COR-L47 (cell line): ENCODE results near the gene GPC6.

Source experiments
- DNase-seq: peaks from one replicate; lab custom pipeline; 2025; lab: John Stamatoyannopoulos, UW

Gene GPC6

GRCh38 chr13:93603043-93603442 is 376.4 kb downstream of the GPC6 start:
- no peak for DNase-seq

DNA sequence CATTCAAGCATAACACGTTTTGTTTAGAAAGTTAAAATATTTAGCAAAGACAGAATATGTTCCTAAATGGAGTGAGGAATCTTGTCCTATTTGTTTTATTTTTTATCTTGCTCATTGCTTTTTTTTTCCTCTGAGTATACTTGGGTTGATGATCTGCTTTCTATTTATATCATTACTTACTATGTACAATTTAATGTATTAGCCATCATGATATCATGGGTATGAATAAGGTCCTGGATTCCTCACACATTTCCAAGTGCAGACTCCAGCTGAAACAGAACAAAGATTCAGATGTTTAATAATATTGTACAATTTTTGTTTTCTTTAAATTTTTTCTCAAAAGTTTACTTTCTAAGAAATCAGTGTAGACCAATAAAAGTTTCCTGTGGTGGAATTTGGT is 388.2 kb downstream of the GPC6 start:
- no peak for DNase-seq

DNA sequence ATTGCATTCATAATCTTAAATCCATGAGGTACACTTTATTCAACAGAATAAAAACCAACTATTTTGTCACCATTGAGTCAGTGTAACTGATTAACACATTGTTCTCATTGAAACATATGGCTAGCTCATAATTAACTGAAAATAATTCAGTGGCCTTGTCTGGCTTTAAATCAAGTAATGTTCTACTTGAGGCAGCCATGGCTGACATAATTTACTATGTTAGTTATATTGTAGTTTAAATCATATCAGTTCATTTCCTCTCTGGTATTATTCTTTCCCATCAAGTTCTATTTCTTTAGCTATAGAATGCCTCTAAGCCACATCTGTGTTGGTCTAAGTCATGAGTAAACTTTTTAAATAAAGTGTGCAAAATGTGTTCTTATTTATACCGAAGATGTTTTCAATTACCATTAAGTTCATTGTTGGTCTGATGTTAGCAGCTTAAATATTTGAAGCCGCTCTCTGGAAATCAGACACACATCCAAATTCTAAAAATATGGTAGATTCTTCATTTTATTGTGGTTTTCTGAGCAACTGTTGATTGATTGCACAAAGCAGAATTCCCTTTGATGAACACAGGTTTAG is 393.7 kb downstream of the GPC6 start:
- no peak for DNase-seq

DNA sequence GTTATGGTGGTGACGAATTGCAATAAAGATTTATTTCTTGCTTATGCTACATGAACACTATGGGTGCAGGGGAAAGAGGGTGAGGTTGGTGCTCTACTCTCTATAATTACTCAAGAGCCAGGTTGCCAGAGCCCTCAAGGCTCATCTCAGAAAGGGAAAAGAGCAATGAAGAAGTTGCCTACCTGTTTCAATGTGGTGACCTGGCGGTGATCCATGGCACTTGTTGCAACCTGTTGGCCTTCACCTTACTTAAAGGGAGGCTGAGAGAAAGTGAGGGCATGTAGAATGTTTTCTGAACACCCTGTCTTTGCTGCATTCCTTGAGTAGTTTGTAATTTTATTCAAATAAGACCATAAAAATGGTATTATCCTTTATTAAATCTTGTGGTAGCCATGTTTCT is 394.4 kb downstream of the GPC6 start:
- no peak for DNase-seq

GRCh38 chr13:93621966-93622365 is 395.4 kb downstream of the GPC6 start:
- no peak for DNase-seq

DNA sequence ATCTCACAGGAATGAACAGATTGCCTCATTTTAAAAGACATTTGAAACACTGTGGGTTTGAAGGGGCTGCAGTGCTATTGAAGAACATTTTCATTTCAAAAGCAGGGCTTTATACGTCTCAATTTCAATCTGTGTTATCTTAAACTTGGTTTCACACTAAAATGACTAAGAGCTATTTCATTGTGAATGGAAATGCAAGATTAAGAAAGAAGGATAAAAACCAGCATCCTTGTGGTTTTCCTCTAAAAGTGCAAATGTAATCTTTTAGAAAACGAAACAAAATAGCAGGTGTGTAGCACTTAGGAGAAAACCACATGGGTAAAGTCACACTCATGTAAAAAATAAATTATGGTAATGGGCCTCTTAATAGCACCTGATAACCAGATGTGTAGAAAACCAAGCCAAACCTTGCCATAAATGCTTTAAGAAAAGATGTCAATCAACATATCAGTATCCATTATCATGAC is 397.7 kb downstream of the GPC6 start:
- DNase-seq = no peak

DNA sequence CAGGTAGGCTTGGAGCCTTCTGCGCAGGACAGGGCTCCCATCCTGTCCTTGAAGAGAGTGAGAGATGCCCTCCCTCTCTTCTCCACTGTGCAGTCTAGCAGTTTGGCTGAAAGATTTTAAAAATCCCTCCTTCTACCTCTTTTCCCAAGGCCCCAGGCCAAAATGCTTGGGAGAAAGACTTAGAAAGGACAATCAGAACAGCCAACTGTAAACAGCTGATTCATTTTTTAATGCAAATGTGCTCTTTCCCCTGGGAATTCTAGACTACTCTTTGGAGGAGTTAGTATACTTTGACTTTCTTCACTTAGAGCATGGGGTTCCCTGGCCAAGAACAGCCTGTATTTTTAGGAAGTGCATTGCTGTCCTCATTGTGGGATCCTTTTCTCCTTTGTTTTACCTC is 398.9 kb downstream of the GPC6 start:
- no peak for DNase-seq

GRCh38 chr13:93628136-93628797 is 401.7 kb downstream of the GPC6 start:
- no peak for DNase-seq

DNA sequence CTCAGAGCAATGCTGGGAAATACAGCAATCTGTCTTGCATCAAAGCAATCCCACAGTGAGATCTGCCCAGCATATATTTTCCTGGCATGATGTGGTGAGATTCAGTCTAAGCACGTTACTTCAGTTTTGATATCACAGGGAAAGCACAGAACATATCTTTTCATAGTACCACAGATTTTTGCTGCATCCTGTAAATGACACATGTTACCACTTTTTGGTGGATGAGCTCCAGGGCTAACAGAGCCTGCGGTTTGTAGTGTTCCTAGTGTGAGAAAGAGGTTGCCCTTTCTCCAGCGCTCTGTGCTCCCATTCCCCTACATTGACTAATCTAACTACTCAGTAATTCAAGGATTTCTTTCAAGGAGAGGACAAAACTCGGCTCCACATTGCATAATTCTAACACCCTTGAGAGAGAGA is 409.0 kb downstream of the GPC6 start:
- DNase-seq = no peak

- DNase-seq = no peak
Measured at GRCh38 chr13:93637852-93638251, 411.2 kb downstream of the GPC6 start.

- DNase-seq = no peak
Measured at GRCh38 chr13:93640452-93640851, 413.8 kb downstream of the GPC6 start.

- no peak for DNase-seq
Measured at GRCh38 chr13:93646245-93646644, 419.6 kb downstream of the GPC6 start.

DNA sequence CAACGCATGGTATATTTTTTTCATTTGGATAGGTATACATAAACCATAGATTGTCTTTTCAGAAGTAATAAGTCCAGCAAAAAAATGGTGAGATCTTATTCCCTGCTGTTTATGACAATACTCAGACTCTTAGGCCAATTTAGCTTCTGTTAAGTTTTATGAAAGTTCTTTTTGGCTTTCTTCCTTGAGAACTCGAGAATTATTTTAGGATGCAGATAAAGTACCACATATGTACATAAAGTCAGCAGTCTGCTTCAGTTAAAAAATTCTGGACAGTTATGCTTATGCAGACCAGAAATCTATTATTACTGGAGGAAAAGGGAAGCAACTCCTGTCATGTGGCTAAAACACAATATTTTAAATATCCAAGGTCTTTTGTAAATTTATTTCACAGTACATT is 422.9 kb downstream of the GPC6 start:
- no peak for DNase-seq

GRCh38 chr13:93653776-93654175 is 427.2 kb downstream of the GPC6 start:
- DNase-seq = no peak

DNA sequence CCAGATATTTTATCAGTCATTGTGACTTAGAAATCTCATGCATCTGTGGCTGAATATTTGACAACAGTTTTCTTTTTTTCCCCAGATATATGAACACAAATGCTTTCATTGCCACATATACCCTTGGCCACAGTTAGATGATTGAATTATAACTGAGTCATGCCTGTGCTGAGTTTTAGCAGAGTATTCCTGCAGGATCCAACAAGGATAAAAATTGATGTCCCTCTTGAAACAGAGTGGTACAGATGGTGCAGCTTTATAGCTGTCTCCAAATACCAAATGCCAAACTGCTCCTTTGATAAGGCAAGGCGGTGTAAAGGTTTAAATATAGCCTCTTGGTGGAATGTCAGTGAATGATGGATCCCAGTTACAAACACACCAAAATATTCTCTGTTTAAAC is 428.5 kb downstream of the GPC6 start:
- no peak for DNase-seq

DNA sequence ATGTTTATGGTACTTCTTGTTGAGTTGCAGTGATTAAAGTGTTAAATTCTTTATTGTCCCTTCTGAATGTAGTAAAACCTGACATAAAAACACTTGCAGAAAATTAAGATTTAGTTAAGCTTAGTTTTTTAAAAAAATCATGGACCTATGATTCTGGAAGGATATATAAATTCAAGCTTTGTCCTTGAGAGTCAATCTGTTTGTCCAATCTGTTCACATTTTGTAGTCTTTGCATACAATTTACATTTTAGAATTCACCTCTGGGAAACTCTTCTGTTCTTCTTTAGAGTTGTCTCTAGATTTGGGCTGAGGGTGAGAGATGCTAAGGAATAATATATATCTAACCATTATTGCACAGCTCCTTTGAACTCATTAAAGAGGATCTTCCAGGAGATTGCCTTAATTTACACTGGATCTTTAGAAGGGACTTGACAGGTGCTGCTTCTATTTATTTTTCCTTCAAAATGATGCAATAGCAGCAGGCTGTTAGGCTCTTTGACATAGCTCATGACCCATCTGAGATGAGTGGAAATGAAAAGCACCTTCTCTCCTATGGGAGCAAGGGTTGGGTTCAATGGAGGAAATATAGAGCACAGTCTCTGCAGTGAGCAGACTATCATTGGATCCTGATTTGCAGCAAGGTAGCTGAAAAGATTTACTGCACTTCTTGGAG is 433.9 kb downstream of the GPC6 start:
- no peak for DNase-seq

GRCh38 chr13:93670866-93671265 is 444.3 kb downstream of the GPC6 start:
- DNase-seq = no peak

- DNase-seq = no peak
Measured at GRCh38 chr13:93672996-93673395, 446.4 kb downstream of the GPC6 start.

- DNase-seq = no peak
Measured at GRCh38 chr13:93673885-93674284, 447.3 kb downstream of the GPC6 start.

GRCh38 chr13:93674337-93674755 is 447.7 kb downstream of the GPC6 start:
- no peak for DNase-seq

GRCh38 chr13:93680329-93680728 is 453.7 kb downstream of the GPC6 start:
- no peak for DNase-seq

- no peak for DNase-seq
Measured at GRCh38 chr13:93685900-93686299, 459.3 kb downstream of the GPC6 start.

DNA sequence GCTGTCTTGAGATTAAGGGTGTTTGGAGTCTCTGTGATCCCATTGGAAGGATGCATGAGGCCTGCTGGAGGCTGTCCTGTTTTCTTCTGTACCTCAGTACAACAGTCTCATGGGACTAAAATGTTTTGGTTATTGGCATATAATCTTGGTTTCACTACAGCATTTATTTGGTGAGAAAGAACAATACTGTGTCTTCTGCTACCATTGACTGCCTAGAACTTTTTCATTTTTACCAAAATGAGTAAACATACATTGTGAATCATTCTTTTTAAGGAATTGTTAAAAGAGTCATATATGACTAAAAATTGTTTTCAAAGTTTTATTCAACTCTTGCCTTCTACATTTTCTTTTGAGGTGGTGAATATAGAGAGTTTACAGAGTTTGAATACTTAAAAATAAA is 459.8 kb downstream of the GPC6 start:
- DNase-seq = no peak

GRCh38 chr13:93687261-93687660 is 460.7 kb downstream of the GPC6 start:
- DNase-seq = no peak
